ENCODE measurements around the gene ULBP1. TPM values are rescaled to one million over a fixed set of nuclear protein-coding genes. Genes with fewer than 3 reads are reported as not detected.
"Not testable (repeated sequence)": the region's sequence is repeated elsewhere in the genome, so short reads cannot be mapped to it uniquely, and the experiment has no call there.

Gene ULBP1
- polyA plus RNA-seq, 1 experiment: 2.8 TPM

GRCh38 chr6:149919834-149920225 is 43.9 kb upstream of the ULBP1 start:
- DNase-seq (ENCODE audit: low read depth, low spot score): no peak
- H3K27ac ChIP-seq (ENCODE audit: low read depth, low read length): no peak overlapping the region
- no peak overlapping the region for H3K4me3 ChIP-seq (ENCODE audit: low read depth, low read length)
- CTCF ChIA-PET: no interaction called here
- no peaks in the 10 kb centered on the region; the same call in 1 of the 2 replicates for H3K9me3 ChIP-seq (ENCODE audit: control insufficient read depth, insufficient read depth, low read length)
- TF ChIP-seq, protein P1, sequence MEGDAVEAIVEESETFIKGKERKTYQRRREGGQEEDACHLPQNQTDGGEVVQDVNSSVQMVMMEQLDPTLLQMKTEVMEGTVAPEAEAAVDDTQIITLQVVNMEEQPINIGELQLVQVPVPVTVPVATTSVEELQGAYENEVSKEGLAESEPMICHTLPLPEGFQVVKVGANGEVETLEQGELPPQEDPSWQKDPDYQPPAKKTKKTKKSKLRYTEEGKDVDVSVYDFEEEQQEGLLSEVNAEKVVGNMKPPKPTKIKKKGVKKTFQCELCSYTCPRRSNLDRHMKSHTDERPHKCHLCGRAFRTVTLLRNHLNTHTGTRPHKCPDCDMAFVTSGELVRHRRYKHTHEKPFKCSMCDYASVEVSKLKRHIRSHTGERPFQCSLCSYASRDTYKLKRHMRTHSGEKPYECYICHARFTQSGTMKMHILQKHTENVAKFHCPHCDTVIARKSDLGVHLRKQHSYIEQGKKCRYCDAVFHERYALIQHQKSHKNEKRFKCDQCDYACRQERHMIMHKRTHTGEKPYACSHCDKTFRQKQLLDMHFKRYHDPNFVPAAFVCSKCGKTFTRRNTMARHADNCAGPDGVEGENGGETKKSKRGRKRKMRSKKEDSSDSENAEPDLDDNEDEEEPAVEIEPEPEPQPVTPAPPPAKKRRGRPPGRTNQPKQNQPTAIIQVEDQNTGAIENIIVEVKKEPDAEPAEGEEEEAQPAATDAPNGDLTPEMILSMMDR (IDR thresholded peaks at IDR 0.05; ENCODE audit: low read depth, low read length): no peak
- POLR2A ChIA-PET: no interaction called here
- peaks cover 9% of the 10 kb centered on the region for H3K27me3 ChIP-seq (ENCODE audit: control insufficient read depth, insufficient read depth, low read length)

DNA sequence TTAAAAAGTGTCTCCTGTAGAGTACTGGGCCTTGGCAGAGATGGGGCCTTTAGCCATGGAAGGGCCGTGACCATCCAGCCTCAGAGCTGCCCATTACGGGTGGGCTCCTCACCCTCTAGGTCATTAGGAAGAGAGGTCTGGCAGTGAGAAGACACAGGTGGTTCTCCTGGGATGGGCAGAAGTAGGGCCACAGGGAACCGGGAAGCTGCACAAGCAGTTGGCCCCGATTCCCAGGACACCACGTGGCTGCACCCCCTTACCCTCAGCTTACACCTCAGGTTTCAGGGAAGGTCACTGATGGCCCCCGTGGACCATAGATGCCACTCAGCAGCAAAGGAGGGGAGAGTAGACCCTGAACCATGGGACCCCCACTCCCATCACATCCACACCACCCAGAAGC is 42.4 kb upstream of the ULBP1 start:
- no peaks in the 10 kb centered on the region; the same call in 1 of the 2 replicates for H3K9me3 ChIP-seq (ENCODE audit: control insufficient read depth, insufficient read depth, low read length)
- H3K27me3 ChIP-seq (ENCODE audit: control insufficient read depth, insufficient read depth, low read length): peaks cover 9% of the 10 kb centered on the region
- DNase-seq (ENCODE audit: low read depth, low spot score): no peak
- no peak overlapping the region for H3K27ac ChIP-seq (ENCODE audit: low read depth, low read length)
- ChIA-PET POLR2A (no interaction called here), CTCF (interaction anchor here (1.0 kb wide), 1 partner anchor 196 kb away, joined by 3 read pairs; no protein-coding TSS in a partner anchor)
- TF ChIP-seq, protein P1 (IDR thresholded peaks at IDR 0.05; ENCODE audit: low read depth, low read length): no peak
- no peak overlapping the region for H3K4me3 ChIP-seq (ENCODE audit: low read depth, low read length)

DNA sequence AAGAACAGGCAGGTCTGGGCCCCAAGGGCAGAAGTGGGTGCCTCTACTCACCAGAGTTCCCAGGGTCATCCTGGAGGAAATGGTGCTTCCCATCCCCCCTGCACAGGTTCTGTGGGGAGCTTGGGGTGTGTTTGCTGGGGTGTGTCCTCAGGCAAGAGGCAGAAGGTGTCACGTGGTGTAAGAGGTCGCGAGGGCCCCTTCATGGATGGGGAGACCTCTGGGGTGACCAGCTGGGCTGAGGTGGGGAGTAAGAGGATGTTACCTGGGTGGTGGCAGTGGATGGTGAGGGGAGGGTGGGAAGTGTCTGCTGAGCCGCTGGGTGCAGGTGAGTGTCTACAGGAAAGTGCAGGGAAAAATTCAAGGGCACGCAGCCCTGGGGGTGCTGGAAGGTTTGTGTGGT is 41.7 kb upstream of the ULBP1 start:
- not testable (repeated sequence) for H3K9me3 ChIP-seq (ENCODE audit: control insufficient read depth, insufficient read depth, low read length)

DNA sequence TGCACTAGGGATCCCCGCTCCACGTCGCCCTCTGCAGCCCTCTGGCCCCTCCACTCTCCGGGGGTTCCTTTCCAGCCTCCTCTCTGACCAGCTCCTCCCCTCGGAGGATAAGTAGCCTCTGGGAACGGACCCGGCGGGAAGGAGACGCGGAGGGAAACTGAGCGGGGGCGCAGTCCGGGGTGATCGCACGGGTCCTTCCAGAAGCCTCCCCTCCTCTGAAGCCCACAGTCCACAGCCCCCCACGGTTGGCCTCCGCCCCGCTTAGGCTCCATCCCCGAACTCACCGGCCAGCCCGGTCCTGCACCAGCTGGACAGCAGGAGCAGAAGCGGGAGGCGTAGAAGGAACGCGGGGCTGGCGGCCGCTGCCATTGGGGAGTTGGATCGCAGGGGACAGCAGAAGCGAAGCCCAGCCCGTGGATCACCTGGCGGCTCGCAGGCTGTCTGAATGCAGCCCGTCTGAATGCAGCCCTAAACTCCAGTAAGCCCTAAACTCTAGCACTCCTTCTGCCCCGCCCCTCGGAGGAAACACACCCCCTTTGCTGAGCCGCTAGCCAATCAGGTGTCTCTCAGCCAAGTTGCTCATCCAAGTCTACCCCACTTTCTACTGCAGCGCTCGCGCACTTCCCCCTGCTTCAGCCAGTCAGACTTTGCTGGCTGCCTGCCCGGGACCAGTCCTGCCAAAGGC is 41.0 kb upstream of the ULBP1 start, which contains the start of gene RAET1G:
Gene RAET1G, minus strand, starts transcription at position 480 of the 685 bp plus-strand sequence. Its CDS starts 111 bp downstream, at position 369.
- TF ChIP-seq, protein P1 (IDR thresholded peaks at IDR 0.05; ENCODE audit: low read depth, low read length): no peak
- no peaks in the 10 kb centered on the region; the same call in 1 of the 2 replicates for H3K9me3 ChIP-seq (ENCODE audit: control insufficient read depth, insufficient read depth, low read length)
- peak; percentile 86 for DNase-seq (ENCODE audit: low read depth, low spot score)
- CTCF ChIA-PET: interaction anchor here (0.9 kb wide), 1 partner anchor 89 kb away, joined by 3 read pairs; no protein-coding TSS in a partner anchor
- no peak within 1 kb of the TSS for H3K27ac ChIP-seq (ENCODE audit: low read depth, low read length)
- H3K4me3 ChIP-seq (ENCODE audit: low read depth, low read length): peak within 1 kb of the TSS; percentile 78
- H3K27me3 ChIP-seq (ENCODE audit: control insufficient read depth, insufficient read depth, low read length): peaks cover 9% of the 10 kb centered on the region
- POLR2A ChIA-PET: interaction anchor here (0.6 kb wide), 2 partner anchors 11 to 84 kb away, joined by 3 to 4 read pairs; no protein-coding TSS in a partner anchor

More for the DNA sequence above, 41.7 kb upstream of the ULBP1 start:
- DNase-seq (ENCODE audit: low read depth, low spot score); H3K27ac ChIP-seq (ENCODE audit: low read depth, low read length); H3K27me3 ChIP-seq (ENCODE audit: control insufficient read depth, insufficient read depth, low read length): not testable (repeated sequence)
- peak overlapping the region; percentile 78 for H3K4me3 ChIP-seq (ENCODE audit: low read depth, low read length)
- ChIA-PET CTCF (interaction anchor here (0.9 to 1.0 kb wide), 2 partner anchors 88 to 197 kb away, joined by 3 read pairs; no protein-coding TSS in a partner anchor), POLR2A (interaction anchor here (0.6 kb wide), 1 partner anchor 83 kb away, joined by 4 read pairs; no protein-coding TSS in a partner anchor)

- H3K9me3 ChIP-seq (ENCODE audit: control insufficient read depth, insufficient read depth, low read length): no peaks in the 10 kb centered on the region; the same call in 1 of the 2 replicates
- ChIA-PET POLR2A (no interaction called here), CTCF (interaction anchor here (2.2 kb wide), 1 partner anchor 89 kb away, joined by 18 read pairs; no protein-coding TSS in a partner anchor)
- H3K4me3 ChIP-seq (ENCODE audit: low read depth, low read length): peak overlapping the region; percentile 78
- peaks cover 9% of the 10 kb centered on the region for H3K27me3 ChIP-seq (ENCODE audit: control insufficient read depth, insufficient read depth, low read length)
- TF ChIP-seq, protein P1 (IDR thresholded peaks at IDR 0.05; ENCODE audit: low read depth, low read length): no peak
- no peak for DNase-seq (ENCODE audit: low read depth, low spot score)
- H3K27ac ChIP-seq (ENCODE audit: low read depth, low read length): no peak overlapping the region
Observed at GRCh38 chr6:149923327-149923986, 40.3 kb upstream of the ULBP1 start.
